HEK293 (cell line): ENCODE measurements around the gene MYO5B.

Experiments
- ZNF274 ChIP-seq, 2 experiments: fragments of 200-500 bp in 1 of 2; fragments of 450-650 bp in 1 of 2; sonication (Bioruptor generic) in 1 of 2; formaldehyde crosslinking in 1 of 2; IDR thresholded peaks; 2 replicates each; pipeline versions ENCODE4 v1.5.1 to v1.6.1; 2014 to 2016; ENCODE audit warnings: borderline replicate concordance in 1 of 2, inconsistent platforms in 1 of 2, low read length in 1 of 2, missing biosample characterization in 1 of 2, missing genetic modification characterization in 1 of 2
- ZNF324 ChIP-seq: fragments of 450-650 bp; formaldehyde crosslinking; IDR thresholded peaks from 2 replicates; pipeline ENCODE4 v1.5.1; 2016; ENCODE audit warnings: missing biosample characterization, missing genetic modification characterization
- TF ChIP-seq, protein P1 (sequence below): fragments of 450-650 bp; formaldehyde crosslinking; IDR thresholded peaks from 2 replicates; pipeline ENCODE4 v1.5.1; 2016; ENCODE audit warnings: missing biosample characterization, missing genetic modification characterization

DNA sequence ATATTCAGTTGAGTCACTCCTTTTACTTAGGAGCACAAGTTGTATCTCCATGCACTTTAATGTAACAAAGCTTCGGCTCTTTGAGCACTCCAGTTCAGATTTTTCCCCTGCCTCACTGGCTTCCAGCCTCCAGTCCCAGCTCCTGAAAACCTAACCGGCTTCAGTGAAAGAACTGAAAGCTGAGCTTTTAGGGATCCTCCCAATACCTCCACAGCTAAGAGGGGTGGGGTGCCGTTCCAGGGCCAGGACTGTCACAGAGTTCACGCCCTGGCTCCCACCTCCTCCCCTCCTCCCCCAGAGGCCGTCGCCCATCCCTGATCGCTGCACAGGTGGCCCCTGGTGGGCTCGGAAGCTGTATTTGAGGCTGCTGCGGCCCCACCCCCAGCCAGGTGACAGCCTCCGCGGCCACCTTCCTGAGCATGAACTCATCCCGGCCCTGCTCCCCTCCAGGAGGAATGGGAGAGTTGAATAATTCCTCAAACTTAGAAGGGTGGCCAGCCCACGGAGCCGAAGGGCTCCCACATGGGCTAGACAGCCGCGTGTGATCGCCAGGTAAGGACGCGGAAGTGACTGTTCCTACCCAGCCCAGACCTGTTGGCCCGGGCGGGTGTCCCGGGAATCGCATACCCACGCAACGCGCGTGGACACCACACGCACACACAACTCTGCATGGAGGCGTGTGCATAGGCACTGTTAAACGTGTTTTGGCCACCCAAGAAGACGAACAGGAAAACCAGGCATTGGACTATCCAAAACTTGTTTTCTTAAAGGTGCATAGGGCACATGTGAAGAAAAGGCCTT lies 1.8 kb downstream of the MYO5B start:
- TF ChIP-seq ZNF324 (tag by site-specific recombination) (no peak), ZNF274 (IDR thresholded peaks at IDR 0.05; ENCODE audit: low read length) (no peak), ZNF274 (tag by site-specific recombination; IDR thresholded peaks at IDR 0.05; ENCODE audit: borderline replicate concordance) (no peak)
- TF ChIP-seq, protein P1, sequence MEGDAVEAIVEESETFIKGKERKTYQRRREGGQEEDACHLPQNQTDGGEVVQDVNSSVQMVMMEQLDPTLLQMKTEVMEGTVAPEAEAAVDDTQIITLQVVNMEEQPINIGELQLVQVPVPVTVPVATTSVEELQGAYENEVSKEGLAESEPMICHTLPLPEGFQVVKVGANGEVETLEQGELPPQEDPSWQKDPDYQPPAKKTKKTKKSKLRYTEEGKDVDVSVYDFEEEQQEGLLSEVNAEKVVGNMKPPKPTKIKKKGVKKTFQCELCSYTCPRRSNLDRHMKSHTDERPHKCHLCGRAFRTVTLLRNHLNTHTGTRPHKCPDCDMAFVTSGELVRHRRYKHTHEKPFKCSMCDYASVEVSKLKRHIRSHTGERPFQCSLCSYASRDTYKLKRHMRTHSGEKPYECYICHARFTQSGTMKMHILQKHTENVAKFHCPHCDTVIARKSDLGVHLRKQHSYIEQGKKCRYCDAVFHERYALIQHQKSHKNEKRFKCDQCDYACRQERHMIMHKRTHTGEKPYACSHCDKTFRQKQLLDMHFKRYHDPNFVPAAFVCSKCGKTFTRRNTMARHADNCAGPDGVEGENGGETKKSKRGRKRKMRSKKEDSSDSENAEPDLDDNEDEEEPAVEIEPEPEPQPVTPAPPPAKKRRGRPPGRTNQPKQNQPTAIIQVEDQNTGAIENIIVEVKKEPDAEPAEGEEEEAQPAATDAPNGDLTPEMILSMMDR = no peak
